Adrenal gland (tissue), 5 donors: ENCODE results near the gene ABCA8.

Experiments
- POLR2A ChIP-seq, 2 donors: fragments of 450-650 bp; IDR thresholded peaks; one replicate each; pipeline ENCODE4 v1.6.1; 2017; ENCODE audit warnings: antibody characterized with exemption in 2 of 2, mild to moderate bottlenecking in 2 of 2, moderate library complexity in 1 of 2
- TF ChIP-seq, protein P1 (sequence below), 6 experiments: fragments of 450-650 bp in 4 of 6; fragments of 200-600 bp in 2 of 6; sonication (generic) in 1 of 6; IDR thresholded peaks; 1 replicate in 5 of 6; 2 replicates in 1 of 6; pipeline versions ENCODE4 v1.5.1 to v1.8.0; 2016 to 2021; ENCODE audit warnings: antibody characterized with exemption in 6 of 6, mild to moderate bottlenecking in 2 of 6, moderate library complexity in 1 of 6
- donor health status: DM: no; HTN: no; CAD: no.

DNA sequence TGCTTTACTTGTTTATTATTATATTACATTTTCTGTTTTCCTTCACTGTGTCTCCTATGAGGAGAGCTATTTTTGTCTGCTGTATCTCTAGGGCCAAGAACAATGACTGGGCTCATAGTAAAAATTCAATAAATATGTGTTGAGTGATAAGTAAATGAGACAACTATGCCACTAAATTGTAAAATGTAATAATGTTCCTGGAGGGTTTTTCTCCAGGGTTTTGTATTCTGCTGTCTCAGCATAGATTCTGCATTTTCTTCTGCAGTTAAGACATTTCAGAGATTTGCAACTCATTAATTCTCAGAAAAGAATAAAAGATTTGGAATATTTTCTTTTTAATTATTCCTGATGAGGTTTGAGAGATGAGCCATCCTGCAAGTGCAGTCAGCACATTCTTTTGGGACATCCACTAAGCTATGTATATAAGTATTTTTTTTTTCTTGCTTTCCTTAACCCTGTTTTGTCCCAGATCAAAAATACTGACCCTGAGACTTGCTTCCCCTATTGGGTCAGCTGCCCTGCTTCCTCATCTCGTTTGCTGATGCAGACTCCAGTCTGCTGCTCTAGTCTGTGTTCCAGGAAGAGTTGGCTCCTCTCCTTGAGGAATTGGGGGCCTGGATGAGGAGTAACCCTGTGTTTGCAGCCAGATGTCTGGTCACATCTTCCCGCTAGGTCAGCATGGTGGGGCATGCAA is 122.9 kb downstream of the ABCA8 start:
- TF ChIP-seq, protein P1, sequence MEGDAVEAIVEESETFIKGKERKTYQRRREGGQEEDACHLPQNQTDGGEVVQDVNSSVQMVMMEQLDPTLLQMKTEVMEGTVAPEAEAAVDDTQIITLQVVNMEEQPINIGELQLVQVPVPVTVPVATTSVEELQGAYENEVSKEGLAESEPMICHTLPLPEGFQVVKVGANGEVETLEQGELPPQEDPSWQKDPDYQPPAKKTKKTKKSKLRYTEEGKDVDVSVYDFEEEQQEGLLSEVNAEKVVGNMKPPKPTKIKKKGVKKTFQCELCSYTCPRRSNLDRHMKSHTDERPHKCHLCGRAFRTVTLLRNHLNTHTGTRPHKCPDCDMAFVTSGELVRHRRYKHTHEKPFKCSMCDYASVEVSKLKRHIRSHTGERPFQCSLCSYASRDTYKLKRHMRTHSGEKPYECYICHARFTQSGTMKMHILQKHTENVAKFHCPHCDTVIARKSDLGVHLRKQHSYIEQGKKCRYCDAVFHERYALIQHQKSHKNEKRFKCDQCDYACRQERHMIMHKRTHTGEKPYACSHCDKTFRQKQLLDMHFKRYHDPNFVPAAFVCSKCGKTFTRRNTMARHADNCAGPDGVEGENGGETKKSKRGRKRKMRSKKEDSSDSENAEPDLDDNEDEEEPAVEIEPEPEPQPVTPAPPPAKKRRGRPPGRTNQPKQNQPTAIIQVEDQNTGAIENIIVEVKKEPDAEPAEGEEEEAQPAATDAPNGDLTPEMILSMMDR (IDR thresholded peaks at IDR 0.05), result no peak
- no peak for TF ChIP-seq POLR2A (IDR thresholded peaks at IDR 0.05)
